ENCODE results near the gene PDIA6.

PDIA6 gene

GRCh38 chr2:10779776-10780490, 32.7 kb downstream of the PDIA6 start:
- no peak for DNase-seq

GRCh38 chr2:10778724-10779115, 33.9 kb downstream of the PDIA6 start:
- no peak for DNase-seq

- no peak for DNase-seq
Observed at GRCh38 chr2:10777842-10778723, 34.5 kb downstream of the PDIA6 start.

- no peak for DNase-seq
Observed at GRCh38 chr2:10777111-10777841, 35.3 kb downstream of the PDIA6 start.

- no peak for DNase-seq
Observed at GRCh38 chr2:10776231-10776977, 36.2 kb downstream of the PDIA6 start.

GRCh38 chr2:10775831-10776230, 36.8 kb downstream of the PDIA6 start:
- DNase-seq, result no peak

GRCh38 chr2:10775021-10775780, 37.4 kb downstream of the PDIA6 start:
- DNase-seq, result no peak

GRCh38 chr2:10774394-10774793, 38.2 kb downstream of the PDIA6 start:
- DNase-seq, result no peak

- DNase-seq, result no peak
Observed at GRCh38 chr2:10773821-10774341, 38.7 kb downstream of the PDIA6 start.

GRCh38 chr2:10772868-10773215, 39.7 kb downstream of the PDIA6 start:
- DNase-seq, result no peak

- DNase-seq, result no peak
Observed at GRCh38 chr2:10772201-10772867, 40.3 kb downstream of the PDIA6 start.

- no peak for DNase-seq
Observed at GRCh38 chr2:10771786-10772185, 40.8 kb downstream of the PDIA6 start.

- no peak for DNase-seq
Observed at GRCh38 chr2:10770956-10771750, 41.4 kb downstream of the PDIA6 start.

- DNase-seq, result no peak
Observed at GRCh38 chr2:10768063-10768507, 44.5 kb downstream of the PDIA6 start.

GRCh38 chr2:10765914-10766313, 46.7 kb downstream of the PDIA6 start:
- DNase-seq, result no peak

- DNase-seq, result no peak
Observed at GRCh38 chr2:10765461-10765860, 47.1 kb downstream of the PDIA6 start.

- DNase-seq, result no peak
Observed at GRCh38 chr2:10764896-10765295, 47.7 kb downstream of the PDIA6 start.

GRCh38 chr2:10764096-10764785, 48.3 kb downstream of the PDIA6 start:
- no peak for DNase-seq

- no peak for DNase-seq
Observed at GRCh38 chr2:10763461-10763800, 49.2 kb downstream of the PDIA6 start.

Measured in activated CD8-positive, alpha-beta memory T cell treated with anti-CD3 and anti-CD28 coated beads, Interleukin-2, amount 50 U/mL, for 4 hours (primary cell).